HG03039 (cell line): Measurements from ENCODE around the gene MED8.

Experiments
- ATAC-seq: cut with Tn5 transposase; IDR thresholded peaks from one replicate; pipeline ENCODE4 v1.9.1; 2021; ENCODE audit warnings: mild to moderate bottlenecking, moderate library complexity; ENCODE audit not compliant: unreplicated experiment

MED8 gene

DNA sequence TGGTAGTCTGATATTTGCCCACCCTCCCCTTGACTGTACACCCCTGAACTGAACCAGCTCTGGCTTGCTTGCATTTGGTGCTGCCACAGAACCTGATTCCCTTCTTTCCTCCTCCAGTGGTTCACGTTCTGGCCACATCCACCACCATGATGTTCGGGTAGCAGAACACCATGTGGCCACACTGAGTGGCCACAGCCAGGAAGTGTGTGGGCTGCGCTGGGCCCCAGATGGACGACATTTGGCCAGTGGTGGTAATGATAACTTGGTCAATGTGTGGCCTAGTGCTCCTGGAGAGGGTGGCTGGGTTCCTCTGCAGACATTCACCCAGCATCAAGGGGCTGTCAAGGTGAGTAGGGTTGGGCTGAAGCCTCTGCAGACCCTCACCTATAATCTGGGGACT, 29.0 kb downstream of the MED8 start:
- ATAC-seq: no peak

DNA sequence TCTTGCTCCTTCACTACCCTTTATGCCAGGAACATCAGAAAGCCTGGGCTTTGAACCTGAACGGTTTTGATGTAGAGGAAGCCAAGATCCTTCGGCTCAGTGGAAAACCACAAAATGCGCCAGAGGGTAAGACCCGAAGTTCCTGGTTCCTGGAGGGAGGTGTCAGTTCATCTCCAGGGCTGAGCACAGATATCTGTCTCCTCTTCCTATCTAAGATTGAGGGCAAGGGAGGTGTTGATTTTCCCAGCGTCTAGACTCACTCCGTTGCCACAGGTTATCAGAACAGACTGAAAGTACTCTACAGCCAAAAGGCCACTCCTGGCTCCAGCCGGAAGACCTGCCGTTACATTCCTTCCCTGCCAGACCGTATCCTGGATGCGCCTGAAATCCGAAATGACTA, 29.9 kb downstream of the MED8 start:
- ATAC-seq: no peak

DNA sequence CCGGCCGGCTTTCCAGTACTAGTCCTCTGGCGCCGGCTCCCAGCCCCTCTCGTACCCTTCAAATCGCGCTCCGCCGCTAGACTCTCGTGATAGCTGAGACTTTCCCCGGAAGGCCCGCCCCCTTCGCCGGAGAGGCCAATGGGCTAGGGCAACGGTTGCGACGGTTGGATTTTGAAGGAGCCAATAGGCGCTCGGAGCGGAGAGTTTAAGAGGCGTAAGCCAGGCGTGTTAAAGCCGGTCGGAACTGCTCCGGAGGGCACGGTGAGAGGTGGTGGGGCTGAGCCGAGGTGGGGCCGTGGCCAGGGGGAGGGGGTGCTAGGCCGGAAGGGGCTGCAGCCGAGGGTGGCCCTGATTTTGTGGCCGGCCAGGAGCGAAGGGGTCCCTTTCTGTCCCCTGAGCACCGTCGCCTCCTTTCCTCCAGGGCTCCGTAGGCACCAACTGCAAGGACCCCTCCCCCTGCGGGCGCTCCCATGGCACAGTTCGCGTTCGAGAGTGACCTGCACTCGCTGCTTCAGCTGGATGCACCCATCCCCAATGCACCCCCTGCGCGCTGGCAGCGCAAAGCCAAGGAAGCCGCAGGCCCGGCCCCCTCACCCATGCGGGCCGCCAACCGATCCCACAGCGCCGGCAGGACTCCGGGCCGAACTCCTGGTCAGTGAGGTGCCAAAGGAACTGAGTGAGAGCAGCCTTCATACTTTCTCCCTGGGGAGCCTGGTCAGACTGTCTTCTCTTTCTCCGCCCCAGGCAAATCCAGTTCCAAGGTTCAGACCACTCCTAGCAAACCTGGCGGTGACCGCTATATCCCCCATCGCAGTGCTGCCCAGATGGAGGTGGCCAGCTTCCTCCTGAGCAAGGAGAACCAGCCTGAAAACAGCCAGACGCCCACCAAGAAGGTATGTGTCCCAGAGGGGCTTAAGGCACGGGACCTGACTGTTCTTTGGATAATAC, 30.6 kb downstream of the MED8 start, which contains the start of gene CDC20:
Gene CDC20, plus strand, starts transcription at position 236 of the 948 bp plus-strand sequence. Its CDS starts 235 bp downstream, at position 471.
- peak; percentile 87 for ATAC-seq

DNA sequence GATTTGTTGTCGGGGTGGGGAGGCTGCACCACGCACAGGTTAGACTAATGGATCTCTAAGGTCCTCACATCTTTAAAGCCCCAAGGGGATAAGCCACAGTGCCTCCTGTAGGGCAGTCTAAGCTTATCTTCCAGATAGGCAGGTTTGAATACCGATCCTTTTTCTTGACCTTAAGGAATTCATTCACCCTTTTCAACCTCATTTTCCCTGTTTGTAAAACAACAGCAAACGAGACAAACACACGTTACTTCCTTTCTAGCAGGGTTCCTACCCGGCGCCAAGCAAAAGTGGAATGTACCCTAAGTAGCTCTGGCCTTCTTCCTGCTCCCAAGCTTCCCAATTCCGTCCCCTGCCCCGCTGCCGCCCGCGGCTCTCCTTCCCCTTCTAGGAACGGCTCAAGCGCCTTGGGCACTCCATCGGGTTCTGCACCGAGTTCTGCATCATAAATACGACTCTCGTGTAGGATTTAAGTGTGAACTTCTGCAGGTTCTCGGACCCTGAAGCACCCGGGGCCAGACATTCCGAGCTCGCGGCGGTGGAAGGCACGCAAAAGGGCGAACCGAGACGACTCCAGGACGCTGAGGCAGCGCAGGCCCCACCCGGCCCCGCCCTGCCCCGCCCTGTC, 31.4 kb downstream of the MED8 start:
- peak; percentile 1 for ATAC-seq

DNA sequence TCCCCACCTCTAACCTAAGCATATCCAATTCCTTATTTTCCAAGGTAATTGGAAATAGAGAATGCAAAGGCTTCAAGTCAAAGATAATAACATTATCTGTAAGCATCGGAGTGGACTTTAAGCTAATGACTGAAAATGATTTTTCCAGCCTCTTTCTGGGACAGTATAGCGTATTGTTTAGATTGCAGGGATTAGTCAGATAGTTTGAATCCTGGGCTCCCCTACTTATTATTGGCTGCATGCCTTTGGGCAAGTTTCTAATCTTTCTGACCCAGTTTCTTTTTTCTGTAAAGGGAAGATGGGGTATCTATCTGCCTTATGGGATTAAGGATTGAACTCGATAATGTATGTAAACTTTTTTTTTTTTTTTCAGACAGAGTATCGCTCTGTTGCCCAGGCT, 32.3 kb downstream of the MED8 start:
- no peak for ATAC-seq

DNA sequence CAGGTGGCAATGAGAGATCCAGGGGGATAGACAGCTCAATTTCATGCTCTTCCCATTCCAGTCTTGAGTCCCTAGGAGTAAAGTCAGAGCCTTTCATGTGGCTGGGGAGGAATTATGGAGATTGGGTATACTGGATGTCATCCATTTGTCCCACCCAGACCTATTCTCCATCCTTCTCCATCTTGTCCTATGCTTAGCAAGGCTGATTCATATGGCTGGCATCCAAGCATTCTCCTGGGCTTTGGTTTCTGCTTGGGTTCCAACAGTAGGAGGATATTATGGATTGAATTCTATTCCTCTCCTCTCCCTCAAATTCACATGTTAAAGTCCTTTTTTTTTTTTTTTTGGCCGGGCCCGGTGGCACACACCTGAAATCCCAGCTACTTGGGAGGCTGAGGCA, 34.7 kb downstream of the MED8 start:
- ATAC-seq: no peak

DNA sequence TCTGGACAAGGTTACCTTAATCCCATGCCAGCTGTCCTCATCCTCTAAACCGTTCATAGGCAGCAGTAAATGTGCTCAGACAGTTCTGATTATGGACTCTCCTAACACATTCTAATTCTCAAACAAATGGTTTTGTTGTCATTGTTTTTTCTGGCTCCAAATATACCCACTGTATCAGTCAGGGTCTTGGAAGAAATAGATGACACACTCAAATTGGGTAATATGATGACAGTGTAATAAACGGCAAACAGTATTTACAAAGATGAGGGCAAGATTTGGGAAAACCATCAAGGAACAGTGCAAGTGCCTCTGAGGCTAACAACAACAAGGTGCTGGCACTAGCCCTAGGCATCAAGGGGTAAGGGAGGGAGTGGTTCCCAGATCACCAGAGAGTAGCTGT, 35.1 kb downstream of the MED8 start:
- no peak for ATAC-seq

DNA sequence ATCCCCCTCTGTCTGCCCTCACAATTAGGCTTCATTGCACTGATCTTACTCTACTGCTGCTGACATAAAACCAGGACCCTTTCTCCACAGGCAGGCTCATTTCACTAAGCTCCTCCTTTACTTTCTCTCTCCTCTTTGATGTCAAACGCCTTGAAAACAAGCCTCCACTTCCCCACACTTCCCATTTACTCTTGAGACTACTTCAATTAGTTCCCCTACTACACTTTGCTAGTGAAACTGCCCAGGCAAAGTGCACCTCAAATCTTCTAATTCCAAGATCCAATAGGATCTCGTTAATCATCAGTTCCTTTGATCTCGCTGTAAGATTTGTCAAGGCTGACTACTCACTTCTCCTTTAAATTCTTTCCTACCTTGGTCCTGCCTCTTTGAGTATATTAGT, 36.7 kb downstream of the MED8 start:
- no peak for ATAC-seq

DNA sequence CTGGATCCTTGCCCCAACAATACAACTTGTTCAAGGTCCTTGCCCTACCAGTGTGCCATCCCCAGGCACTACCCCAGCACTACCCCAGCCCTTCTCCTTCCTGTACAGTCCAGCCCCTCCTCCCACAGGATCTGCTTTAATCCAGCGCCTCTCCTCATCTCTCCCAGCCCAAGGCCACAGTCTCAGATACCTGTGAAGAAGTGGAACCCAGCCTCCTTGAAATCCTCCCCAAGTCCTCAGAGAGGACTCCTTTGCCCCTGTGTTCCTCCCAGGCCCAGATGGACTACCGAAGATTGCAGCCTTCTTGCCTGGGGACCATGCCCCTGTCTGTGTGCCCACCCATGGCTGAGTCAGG, 37.3 kb downstream of the MED8 start:
- no peak for ATAC-seq

DNA sequence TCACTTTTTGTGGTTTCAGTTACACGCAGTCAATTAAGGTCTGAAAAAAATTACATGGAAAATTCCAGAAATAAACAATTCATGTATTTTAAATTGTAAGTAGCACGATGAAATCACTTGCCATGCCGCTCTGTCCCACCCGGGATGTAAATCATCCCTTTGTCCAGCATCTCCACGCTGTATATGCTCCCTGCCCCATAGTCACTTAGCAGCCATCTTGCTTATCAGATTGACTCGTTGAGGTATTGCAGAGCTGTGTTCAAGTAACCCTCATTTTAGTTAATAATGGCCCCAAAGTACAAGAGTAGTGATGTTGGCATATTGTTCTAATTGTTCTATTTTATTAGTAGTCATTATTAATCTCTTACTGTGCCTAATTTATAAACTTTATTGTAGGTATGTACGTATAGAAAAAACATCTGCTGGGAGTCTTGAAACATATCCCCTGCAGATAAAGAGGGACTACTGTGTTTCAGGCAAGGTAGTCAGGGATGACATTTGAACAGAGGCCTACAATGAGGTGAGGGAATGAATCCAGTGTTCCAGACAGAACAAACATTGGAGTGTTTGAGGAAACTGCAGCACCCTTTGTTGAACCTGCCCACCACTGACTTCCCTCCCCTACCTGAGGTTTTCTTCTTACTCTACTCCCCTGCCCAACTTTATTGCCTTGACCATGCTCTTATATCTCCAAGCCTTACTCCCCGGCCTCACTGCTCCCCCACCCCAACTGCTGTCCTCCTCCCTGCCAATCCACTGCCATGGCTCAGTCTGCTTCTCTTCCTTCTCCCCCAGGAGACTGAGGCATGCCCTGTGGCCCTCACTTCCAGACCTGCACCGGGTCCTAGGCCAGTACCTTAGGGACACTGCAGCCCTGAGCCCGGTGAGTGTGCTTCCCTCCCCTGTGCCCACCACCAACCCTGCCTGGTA, 37.9 kb downstream of the MED8 start:
- no peak for ATAC-seq

DNA sequence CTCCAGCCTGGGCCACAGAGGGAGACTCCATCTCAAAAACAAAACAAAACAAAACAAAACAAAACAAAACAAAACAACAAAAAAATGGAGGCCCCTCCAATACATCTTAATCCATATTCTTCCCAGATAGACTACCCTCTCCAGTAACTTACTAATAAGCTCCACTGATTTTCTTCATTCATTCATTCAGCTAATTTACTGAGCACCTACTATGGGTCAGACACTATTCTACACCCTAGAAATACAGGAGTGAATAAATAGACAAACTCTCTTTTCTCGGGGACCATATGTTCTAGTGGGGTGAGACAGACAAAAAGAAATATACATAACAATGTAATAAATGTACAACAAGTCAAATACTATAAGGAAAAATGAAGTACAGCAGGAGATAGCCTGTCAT, 38.6 kb downstream of the MED8 start:
- no peak for ATAC-seq

DNA sequence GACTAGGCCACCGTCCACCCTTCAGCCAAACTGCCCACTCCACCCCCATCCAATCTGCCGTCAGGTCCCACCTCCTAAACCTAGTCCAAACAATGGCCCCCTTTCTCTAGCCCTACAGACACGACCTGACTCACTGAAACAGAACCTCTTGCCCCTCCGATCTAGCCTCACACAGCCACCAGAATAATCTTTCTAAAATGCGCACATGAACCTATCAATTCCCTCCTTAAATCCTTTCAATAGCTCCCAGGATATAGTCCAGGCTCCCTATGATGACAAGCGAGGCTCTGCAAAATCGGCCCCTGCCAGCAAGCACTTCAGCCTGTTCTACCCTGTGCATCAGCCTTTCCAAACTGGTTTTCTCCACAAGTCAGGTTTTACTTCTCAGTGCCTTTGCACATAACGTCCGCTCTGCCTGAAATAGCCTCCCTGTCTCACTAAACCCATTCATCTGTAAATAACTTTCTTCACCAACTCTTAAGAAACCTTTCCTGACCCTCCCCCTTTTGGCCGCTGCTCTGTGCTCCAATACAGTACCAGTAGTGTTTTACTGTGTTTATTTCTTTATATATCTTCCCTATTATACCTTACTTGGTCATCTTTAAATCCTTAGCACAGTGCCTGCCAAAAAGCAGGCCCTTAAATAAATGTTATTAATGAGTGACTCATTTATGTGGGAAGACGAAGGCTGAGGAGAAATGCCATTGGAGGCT, 39.9 kb downstream of the MED8 start:
- ATAC-seq: no peak

DNA sequence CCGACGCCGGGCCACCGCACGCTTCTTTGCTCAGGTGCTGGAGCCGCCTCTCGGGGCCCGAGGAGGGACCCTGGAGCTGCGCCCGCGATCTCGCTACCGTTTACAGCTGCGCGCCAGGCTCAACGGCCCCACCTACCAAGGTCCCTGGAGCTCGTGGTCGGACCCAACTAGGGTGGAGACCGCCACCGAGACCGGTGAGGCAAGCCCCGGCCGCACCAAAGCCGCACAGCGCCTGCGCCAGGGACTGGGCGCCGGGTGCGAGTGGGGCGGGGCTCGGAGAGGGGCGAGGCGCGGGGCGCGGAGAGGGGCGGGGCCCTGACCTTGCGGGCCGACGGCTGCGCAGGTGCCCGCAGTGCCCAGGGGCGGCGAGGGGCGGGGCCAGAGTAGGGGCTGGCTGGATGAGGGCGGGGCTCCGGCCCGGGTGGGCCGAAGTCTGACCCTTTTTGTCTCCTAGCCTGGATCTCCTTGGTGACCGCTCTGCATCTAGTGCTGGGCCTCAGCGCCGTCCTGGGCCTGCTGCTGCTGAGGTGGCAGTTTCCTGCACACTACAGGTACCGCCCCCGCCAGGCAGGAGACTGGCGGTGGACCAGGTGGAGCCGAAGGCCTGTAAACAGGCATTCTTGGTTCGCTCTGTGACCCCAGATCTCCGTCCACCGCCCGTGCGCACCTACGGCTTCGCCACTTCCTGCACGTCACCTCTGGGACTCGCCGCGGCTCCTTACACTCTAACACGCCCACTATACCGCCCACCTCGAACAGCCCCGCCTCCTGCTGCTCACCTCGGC, 40.6 kb downstream of the MED8 start:
- no peak for ATAC-seq

DNA sequence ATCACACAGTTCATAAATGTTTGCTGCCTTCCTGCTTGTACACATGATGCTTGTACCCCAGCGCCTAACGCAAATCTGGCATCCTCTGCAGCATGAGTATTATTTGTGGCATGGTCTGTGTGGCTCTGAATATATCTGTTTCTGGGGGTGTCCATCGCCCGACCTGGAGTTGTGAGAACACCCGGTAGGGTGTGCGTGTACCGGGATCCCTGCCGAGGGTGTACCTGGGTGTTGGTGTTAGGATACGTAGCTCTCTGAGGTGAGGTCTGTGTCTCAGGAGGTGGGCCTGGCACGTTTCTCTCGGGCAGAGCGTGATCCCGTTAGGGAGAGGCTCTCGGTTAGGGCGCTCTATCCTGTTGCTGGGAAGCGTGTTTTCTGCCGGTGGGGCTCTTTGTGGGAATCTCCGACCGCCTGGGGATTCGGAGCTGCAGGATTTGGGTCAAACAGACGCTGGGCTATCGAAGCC, 41.2 kb downstream of the MED8 start:
- no peak for ATAC-seq

DNA sequence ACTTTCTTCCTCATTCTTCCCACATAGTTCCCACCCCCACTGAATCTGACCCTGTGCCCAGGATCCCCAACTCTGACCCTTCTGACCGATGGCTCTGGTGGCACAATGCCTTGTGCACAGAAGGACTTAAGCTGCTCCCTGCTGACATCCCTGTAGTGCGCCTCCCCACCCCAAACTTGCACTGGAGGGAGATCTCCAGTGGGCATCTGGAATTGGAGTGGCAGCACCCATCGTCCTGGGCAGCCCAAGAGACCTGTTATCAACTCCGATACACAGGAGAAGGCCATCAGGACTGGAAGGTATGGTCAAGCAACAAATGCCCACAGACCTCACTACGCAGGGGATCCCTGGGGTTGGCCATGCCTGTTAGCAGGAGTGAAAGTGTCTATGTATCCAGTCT, 43.0 kb downstream of the MED8 start:
- ATAC-seq: no peak

DNA sequence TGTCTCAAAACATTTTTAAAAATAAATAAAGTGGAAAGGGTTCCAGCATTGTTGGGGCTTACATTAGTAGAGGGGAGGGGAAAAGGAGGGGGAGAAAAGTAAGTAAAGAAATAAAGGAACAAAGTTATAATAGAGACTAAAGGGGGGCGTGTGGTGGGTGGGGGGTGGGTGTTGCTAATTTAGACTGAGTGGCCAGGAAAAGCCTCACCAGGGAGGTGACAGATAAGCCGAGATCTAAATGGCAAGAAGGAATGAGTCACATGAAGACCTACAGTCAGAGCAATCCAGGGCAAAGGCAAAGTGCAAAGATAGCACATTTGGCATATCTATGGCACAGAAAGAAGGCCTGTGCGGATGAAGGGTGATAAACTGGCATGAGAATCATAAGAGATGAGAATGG, 44.5 kb downstream of the MED8 start:
- no peak for ATAC-seq

DNA sequence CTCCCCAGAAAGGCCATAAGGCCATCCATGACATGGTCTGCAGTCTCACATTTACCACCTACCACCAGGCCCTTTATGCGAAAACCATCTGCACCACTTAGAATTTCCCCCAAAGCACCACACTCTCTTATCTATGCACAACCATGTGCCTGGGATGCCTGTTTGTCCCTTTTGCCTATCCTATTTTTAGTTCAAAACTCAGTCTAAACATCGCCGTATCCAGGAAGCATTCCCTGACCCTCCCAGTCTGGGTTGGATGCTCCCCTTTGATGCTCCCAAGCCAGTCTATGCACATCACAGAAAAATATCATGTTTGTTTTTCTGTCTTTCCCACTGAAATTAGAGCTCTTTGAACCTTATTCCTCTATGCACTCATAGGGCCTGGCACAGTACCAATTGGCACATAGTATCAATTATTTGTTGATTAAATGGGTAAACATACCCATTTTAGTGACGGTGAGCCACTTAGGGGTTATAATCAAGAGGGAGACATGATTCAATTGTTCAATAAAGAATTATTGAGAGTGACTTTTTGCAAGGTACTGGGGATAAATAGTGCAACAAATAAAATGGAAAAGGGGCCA, 45.2 kb downstream of the MED8 start:
- ATAC-seq: no peak

DNA sequence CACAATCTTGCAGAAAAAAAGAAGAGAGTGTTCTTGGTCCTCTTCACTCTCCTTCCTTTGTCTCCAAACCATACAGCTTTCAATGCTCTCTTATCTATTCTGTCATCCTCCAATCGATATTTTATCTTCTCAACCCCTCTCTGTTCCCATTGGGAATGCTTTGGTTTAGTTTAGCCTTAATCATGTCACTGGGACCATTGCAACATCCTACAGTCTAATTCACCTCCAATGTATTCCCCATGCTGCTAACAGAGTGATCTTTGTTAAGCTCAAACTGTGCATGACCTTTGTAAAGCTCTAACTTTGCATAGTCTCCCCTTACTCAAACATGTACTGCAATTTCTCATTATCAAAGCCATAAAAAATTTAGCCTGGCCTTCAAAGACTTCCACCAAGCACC, 49.0 kb downstream of the MED8 start:
- ATAC-seq: no peak

DNA sequence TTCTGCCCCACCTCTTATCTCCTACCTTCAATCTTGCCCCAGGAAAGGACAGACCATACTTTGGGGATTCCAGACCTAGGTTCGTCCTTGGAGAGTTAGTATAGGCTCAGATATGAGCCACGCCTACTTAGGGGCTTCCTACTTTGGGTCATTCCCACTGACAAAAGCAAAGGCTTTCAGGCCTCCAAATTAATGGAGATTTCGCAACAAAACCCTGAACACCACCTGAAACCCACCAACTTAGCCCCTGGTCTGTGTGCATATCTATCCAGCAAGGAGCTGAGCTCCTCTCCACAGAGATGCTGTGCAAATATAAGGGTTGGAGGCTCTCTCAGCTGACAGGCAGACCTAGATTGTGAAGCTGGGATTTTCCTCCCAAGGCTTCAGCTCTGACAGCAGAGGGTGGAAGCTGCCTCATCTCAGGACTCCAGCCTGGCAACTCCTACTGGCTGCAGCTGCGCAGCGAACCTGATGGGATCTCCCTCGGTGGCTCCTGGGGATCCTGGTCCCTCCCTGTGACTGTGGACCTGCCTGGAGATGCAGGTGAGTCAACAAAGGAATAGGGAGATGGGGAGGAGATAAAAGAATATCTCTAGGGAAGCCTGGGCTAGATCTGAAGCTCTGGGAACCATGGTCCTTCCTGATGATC, 49.9 kb downstream of the MED8 start:
- no peak for ATAC-seq
